ENCODE data around the gene C3orf52.

Gene C3orf52

GRCh38 chr3:112119962-112120836, 34.0 kb downstream of the C3orf52 start:
- no peak for DNase-seq

- no peak for DNase-seq
These were observed 35.7 kb downstream of the C3orf52 start for GRCh38 chr3:112121577-112122547.

- no peak for DNase-seq
These were observed 36.7 kb downstream of the C3orf52 start for GRCh38 chr3:112122870-112123269.

GRCh38 chr3:112123548-112123947, 37.4 kb downstream of the C3orf52 start:
- no peak for DNase-seq

GRCh38 chr3:112124907-112125607, 38.9 kb downstream of the C3orf52 start:
- no peak for DNase-seq

- DNase-seq: no peak
These were observed 40.3 kb downstream of the C3orf52 start for GRCh38 chr3:112126511-112126911.

GRCh38 chr3:112127522-112128494, 41.6 kb downstream of the C3orf52 start:
- DNase-seq: no peak

- DNase-seq: peak; percentile 39
These were observed 42.9 kb downstream of the C3orf52 start for GRCh38 chr3:112128843-112129727.

- no peak for DNase-seq
These were observed 43.9 kb downstream of the C3orf52 start for GRCh38 chr3:112129925-112130637.

- DNase-seq: no peak
These were observed 44.4 kb downstream of the C3orf52 start for GRCh38 chr3:112130638-112130993.

GRCh38 chr3:112131111-112131510, 44.9 kb downstream of the C3orf52 start:
- DNase-seq: no peak

GRCh38 chr3:112132088-112132487, 45.9 kb downstream of the C3orf52 start:
- no peak for DNase-seq

GRCh38 chr3:112132554-112132953, 46.4 kb downstream of the C3orf52 start:
- no peak for DNase-seq

- DNase-seq: peak; percentile 42
These were observed 46.8 kb downstream of the C3orf52 start, which contains the start of gene GCSAM for GRCh38 chr3:112132975-112133448. Gene GCSAM, minus strand, starts transcription at chr3:112133248. Its CDS starts 128 bp downstream, at chr3:112133120.

GRCh38 chr3:112133626-112134334, 47.6 kb downstream of the C3orf52 start:
- DNase-seq: no peak

GRCh38 chr3:112134335-112135124, 48.3 kb downstream of the C3orf52 start:
- DNase-seq: no peak

- DNase-seq: no peak
These were observed 49.9 kb downstream of the C3orf52 start for GRCh38 chr3:112136046-112136445.
